Rectal smooth muscle tissue (tissue), 1 donor: Measurements from ENCODE around the gene SIRPB1.

ENCODE experiments used
- H3K27ac ChIP-seq: one replicate; pipeline ENCODE4 v1.7.0; 2013; ENCODE audit warnings: low read depth, low read length, inconsistent platforms
- H3K27me3 ChIP-seq: one replicate; pipeline ENCODE4 v1.7.0; 2013; ENCODE audit warnings: low read length; ENCODE audit not compliant: control insufficient read depth, insufficient read depth
- H3K36me3 ChIP-seq: one replicate; pipeline ENCODE4 v1.7.0; 2013; ENCODE audit warnings: low read length; ENCODE audit not compliant: control insufficient read depth, insufficient read depth
- H3K4me1 ChIP-seq: one replicate; pipeline ENCODE4 v1.7.0; 2013; ENCODE audit warnings: low read length; ENCODE audit not compliant: control insufficient read depth, insufficient read depth
- H3K4me3 ChIP-seq: one replicate; pipeline ENCODE4 v1.7.0; 2013; ENCODE audit warnings: low read length
- H3K9ac ChIP-seq: one replicate; pipeline ENCODE4 v1.7.0; 2013; ENCODE audit warnings: low read length

Gene SIRPB1

DNA sequence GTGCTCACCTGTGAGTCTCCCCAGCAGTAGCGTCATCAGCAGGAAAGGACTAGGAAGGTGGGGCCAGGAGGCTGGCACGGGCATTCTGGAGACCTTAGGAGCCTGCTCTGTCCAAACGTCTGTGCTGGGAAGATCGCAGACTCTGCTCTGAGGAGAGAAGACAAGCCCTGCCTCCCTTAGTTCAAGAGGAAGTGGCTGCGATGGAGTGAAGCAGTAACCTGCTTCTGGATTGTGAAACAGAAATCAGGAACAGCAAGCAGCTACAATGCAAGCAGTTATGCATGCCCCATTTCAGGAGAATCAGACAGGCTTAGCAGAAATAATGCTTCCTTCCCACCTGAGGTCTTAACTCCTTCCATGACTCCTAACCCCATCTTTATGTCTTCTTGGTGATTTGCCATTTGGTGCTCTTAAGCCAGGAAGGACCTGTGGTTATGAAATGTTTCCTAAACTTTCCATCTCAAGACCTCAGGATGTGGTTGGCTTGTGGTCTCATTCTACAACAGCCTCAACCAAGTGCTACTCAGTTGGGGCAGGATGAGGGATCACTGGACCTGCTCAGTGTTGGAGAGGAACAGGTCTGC lies at the start of gene SIRPB1:
Gene SIRPB1 (minus strand): TSS at position 149 of the 584 bp plus-strand sequence. CDS start 65 bp downstream, at position 84.
- Histone ChIP-seq H3K36me3 (no peaks in the 10 kb centered on the region), H3K9ac (no peak within 1 kb of the TSS), H3K4me3 (no peak within 1 kb of the TSS), H3K27me3 (no peaks in the 10 kb centered on the region), H3K4me1 (no peaks in the 10 kb centered on the region), H3K27ac (no peak within 1 kb of the TSS)

DNA sequence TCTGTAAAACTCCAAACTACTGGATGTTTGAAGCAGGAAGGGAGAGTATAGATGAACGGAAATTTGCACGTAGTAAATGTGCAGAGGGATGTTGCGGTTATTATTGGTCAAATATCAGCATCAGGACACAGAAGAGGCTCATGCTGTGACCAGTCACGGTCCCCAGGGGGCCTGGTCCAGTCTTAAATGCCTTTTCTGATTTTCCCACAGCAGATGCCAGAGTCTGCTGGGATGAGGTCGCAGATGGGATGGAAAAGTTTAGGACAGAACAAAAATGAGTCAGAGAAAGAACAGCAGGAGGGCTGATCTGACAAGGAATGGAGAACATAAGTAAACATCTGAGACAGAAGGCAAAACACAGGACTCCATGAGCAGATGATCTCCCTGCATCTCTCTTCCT lies 49.5 kb upstream of the SIRPB1 start:
- H3K27ac ChIP-seq, result no peak overlapping the region
- no peaks in the 10 kb centered on the region for H3K4me1 ChIP-seq
- no peaks in the 10 kb centered on the region for H3K36me3 ChIP-seq
- no peak overlapping the region for H3K4me3 ChIP-seq
- H3K27me3 ChIP-seq, result no peaks in the 10 kb centered on the region
- no peak overlapping the region for H3K9ac ChIP-seq

DNA sequence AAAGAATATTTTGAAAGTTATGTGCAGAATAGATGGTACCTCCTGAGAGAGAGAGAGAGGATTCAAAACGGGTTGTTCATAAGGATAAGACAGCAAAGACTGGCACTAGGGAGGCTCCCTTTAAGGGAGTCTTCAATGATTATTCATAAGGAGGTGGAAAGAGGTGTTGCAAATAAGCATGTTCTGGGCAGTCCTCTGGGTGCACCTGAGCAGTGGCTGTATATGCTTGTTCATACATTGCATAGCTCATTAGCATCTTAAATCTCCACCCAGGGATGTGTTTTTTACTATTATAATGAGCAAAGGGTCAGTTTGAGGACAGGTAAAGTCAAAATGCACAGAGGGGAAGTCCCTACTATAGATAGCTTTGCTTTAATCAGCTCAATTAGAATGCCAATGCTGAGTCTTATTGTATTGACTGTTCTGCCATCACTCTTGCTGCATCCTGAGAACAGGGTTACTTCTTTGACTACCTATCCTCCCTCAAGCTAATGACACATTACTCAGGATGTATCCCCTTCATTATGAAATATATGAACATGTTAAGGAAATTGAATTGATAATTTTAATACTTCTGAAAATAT lies 47.8 kb upstream of the SIRPB1 start:
- Histone ChIP-seq H3K4me1 (no peaks in the 10 kb centered on the region), H3K4me3 (no peak overlapping the region), H3K9ac (no peak overlapping the region), H3K36me3 (no peaks in the 10 kb centered on the region), H3K27ac (no peak overlapping the region), H3K27me3 (no peaks in the 10 kb centered on the region)

DNA sequence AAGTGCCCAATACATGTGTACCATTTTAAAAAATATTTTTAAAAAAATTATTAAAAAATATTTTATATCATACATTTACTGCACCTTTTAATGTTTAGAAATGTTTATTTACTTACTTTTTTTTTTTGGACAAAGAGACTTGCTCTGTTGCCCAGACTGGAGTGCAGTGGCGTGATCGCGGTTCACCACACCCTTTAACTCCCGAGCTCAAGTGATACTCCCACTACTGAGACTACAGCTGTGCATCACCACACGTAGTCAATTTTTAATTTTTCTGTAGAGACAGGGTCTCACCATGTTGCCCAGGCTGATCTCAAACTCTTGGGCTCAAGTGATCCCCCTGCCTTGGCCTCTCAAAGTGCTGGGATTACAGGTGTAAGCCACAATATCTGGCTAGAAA lies 47.0 kb upstream of the SIRPB1 start:
- no peaks in the 10 kb centered on the region for H3K27me3 ChIP-seq
- H3K4me3 ChIP-seq, result no peak overlapping the region
- H3K4me1 ChIP-seq, result no peaks in the 10 kb centered on the region
- H3K36me3 ChIP-seq, result no peaks in the 10 kb centered on the region
- H3K9ac ChIP-seq, result no peak overlapping the region
- no peak overlapping the region for H3K27ac ChIP-seq

DNA sequence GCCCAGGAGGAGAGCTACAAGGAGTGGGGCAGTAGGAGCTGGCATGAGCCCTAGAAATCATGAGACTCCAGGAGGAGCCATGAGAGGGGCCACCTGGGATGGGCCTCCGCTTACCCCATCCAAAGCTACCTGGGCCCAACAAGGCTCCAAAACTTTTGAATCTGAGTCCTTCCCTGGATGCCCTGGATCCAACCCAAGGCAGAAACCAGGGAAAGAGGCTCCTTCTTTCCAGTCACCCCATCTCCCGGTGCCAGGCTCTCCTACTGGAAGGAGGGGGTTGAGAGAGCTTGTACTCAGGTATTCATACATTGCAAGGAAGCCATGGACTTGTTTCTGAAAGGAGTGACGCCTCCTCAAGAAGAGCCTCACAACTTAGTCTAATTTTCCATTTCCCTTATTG lies 45.5 kb upstream of the SIRPB1 start:
- Histone ChIP-seq H3K4me3 (no peak overlapping the region), H3K4me1 (no peaks in the 10 kb centered on the region), H3K27me3 (no peaks in the 10 kb centered on the region), H3K27ac (no peak overlapping the region), H3K9ac (no peak overlapping the region), H3K36me3 (no peaks in the 10 kb centered on the region)

DNA sequence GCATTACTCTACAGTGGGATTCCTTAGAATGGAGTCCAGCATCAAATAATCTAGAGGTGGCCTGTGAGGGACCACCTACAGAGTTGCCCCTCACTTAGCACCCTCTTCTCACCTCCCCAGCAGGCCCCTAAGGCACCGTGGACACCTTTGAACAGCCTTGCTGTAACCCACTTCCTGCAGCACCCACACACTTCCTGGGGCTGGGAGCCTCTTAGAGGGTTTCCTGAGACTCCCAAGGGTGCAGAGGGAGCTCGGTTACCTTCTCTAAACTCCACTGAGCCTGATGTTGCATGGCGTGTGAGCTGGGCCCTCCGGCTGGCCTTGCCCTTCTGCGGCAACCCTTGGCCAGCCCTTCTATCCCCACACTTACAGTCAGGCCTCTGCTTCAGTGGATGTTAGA lies 45.1 kb upstream of the SIRPB1 start:
- no peak overlapping the region for H3K4me3 ChIP-seq
- no peaks in the 10 kb centered on the region for H3K27me3 ChIP-seq
- no peak overlapping the region for H3K27ac ChIP-seq
- no peaks in the 10 kb centered on the region for H3K36me3 ChIP-seq
- no peaks in the 10 kb centered on the region for H3K4me1 ChIP-seq
- H3K9ac ChIP-seq, result no peak overlapping the region

DNA sequence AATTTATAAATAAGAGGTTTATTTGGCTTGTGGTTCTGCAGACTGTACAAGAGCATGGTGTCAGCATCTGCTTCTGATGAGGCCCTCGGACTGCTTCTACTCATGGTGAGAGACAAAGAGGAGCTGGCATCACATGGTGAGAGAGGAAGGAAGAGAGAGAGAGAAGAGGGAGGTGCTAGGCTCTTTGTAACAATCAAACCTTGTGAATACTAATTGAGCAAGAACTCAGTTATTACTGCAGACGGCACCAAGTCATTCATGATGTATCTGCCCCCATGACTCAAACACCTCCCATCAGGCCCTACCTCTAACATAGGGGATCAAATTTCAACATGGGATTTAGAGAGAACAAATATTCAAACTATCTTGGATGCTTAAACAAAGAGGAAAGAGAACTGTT lies 44.1 kb upstream of the SIRPB1 start:
- Histone ChIP-seq H3K27me3 (no peaks in the 10 kb centered on the region), H3K4me3 (no peak overlapping the region), H3K4me1 (no peaks in the 10 kb centered on the region), H3K27ac (no peak overlapping the region), H3K36me3 (no peaks in the 10 kb centered on the region), H3K9ac (no peak overlapping the region)

DNA sequence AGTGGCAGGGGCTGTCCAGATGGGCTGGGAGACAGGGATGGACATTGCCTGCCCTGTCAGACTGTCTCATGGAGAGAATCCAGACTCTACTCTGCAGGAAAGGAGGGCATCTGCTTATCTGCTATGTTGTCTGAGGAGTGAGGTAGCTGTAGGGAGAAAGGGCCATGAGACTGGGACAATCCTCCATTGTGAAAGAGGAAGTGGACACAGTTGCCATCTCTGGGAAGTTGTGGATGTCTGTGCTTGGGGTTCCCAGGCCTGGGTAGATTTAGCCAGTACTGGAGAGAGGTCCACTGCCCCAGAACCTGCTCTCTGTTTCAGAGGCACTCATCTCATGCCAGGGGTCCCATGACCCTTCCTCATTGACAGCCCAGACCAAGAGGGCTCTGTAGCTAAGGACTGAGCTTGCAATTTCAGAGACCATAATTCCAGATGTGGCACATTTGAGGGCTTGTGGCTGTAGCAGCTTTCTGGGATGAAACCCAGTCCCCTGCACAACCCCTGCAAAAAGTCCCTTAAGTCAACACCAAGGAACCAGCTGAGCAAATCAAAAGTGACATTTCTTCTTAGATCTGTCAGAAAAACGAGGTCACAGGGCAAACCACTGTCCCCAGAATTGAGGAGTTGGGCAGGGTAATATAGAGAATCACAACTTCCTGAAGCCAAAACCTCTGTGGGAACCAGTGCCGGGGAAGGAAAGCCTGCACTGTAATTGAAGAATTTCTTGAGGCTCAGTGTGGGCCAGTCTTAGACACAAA lies 41.9 kb upstream of the SIRPB1 start:
- no peak overlapping the region for H3K9ac ChIP-seq
- no peaks in the 10 kb centered on the region for H3K36me3 ChIP-seq
- H3K4me1 ChIP-seq, result no peaks in the 10 kb centered on the region
- H3K4me3 ChIP-seq, result no peak overlapping the region
- no peaks in the 10 kb centered on the region for H3K27me3 ChIP-seq
- H3K27ac ChIP-seq, result no peak overlapping the region

DNA sequence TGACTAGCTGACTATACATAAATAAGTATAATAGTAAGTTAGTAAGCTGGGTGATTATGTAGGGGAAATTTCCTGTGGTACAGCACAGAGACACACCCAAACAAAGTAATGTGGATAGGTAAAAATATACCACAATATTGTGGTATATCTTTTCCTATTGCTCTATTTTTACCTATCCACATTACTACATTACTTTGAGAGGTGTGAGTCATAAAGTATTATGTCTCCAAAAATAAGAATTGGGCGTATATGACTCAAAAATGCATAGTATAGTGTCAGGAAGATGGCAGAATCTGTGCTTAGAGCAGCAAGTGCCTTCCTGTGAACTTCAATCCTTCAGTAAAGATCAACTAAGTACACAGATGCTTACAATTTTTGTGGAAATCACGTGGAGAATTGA lies 40.4 kb upstream of the SIRPB1 start:
- no peak overlapping the region for H3K4me3 ChIP-seq
- H3K27ac ChIP-seq, result no peak overlapping the region
- H3K9ac ChIP-seq, result no peak overlapping the region
- no peaks in the 10 kb centered on the region for H3K36me3 ChIP-seq
- no peaks in the 10 kb centered on the region for H3K27me3 ChIP-seq
- H3K4me1 ChIP-seq, result no peaks in the 10 kb centered on the region

DNA sequence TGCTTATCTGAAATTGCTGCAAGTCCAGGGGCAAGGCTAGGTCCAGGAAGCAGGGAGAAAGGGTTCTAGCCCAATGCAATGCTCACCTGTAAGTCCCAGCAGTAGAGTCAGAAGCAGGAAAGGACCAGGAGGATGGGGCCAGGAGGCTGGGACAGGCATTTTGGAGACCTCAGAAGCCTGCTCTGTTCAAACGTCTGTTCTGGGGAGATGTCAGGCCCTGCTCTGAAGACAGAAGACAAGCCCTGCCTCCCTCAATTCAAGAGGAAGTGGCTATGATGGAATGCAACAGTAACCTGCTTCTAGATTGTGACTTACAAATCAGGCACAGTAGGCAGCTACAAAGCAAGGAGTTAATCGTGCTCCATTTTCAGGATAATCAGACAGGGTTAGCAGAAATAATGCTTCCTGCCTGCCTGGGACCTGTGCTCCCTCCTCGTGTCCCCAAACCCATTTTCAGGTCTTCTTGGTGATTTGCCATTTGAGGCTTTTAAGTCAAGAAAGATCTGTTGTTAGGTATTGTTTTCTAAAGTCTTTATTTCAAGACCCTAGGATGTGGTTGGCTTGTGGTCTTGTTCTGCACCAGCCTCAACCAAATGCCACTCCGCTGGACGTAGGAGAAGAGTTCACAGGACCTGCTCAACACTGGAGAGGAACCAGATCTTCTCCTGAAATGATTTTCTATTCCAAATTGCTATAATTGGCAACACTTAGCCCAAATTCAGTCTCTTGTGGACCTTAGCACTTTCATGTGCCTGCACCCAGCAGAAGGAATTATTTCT lies 37.9 kb upstream of the SIRPB1 start, which contains the start of gene SIRPG:
Gene SIRPG (minus strand): TSS at position 224 of the 779 bp plus-strand sequence. CDS start 65 bp downstream, at position 159.
- no peaks in the 10 kb centered on the region for H3K36me3 ChIP-seq
- peak within 1 kb of the TSS; percentile 22 for H3K4me3 ChIP-seq
- H3K9ac ChIP-seq, result no peak within 1 kb of the TSS
- no peaks in the 10 kb centered on the region for H3K4me1 ChIP-seq
- no peaks in the 10 kb centered on the region for H3K27me3 ChIP-seq
- no peak within 1 kb of the TSS for H3K27ac ChIP-seq

DNA sequence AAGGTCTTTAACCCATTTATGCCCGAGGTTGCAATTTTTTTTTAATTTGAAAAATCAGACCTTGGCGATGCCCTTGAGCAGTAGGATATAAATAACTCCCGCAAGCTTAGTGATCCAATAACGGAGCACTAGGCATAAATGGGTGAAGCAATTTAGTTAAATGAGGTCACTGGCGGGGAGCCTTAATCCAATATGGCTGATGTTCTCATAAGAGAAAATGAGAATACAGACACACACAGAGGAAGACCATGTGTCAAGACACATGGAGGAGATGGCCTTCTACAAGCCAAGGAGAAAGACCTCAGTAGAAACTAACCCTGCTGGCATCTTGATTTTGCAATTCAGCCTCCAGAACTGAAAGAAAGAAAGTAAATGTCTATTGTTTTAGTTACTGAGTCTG lies 37.0 kb upstream of the SIRPB1 start:
- no peak overlapping the region for H3K27ac ChIP-seq
- no peaks in the 10 kb centered on the region for H3K27me3 ChIP-seq
- H3K9ac ChIP-seq, result no peak overlapping the region
- no peak overlapping the region for H3K4me3 ChIP-seq
- H3K4me1 ChIP-seq, result no peaks in the 10 kb centered on the region
- no peaks in the 10 kb centered on the region for H3K36me3 ChIP-seq

DNA sequence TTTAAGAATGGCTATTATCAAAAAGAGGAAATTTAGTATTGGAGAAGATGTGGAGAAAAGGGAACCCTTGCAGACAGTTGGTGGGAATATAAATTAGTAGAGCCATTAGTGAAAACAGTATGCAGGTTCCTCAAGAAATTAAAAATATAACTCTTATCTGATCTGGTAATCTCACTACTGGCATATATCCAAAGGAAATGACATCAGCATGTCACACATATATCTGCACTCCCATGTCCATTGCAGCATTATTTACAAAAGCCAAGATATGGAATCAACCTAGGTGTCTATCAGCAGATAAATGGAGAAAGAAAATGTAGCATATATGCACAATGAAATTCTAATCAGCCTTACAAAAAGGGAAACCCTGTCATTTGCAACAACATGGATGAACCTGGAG lies 35.2 kb upstream of the SIRPB1 start:
- no peaks in the 10 kb centered on the region for H3K27me3 ChIP-seq
- H3K4me1 ChIP-seq, result no peaks in the 10 kb centered on the region
- no peaks in the 10 kb centered on the region for H3K36me3 ChIP-seq
- no peak overlapping the region for H3K9ac ChIP-seq
- H3K4me3 ChIP-seq, result no peak overlapping the region
- H3K27ac ChIP-seq, result no peak overlapping the region
